Endothelial cell of umbilical vein (primary cell): ENCODE measurements around the gene IQCC. TPM values are rescaled to one million over a fixed set of nuclear protein-coding genes. Genes with fewer than 3 reads are reported as not detected.

Source experiments
- BruUV-seq: library from RNA; stranded (reverse); fragments of 400-500 nt; replicated peaks from 2 replicates; lab custom pipeline; 2021; lab: Mats Ljungman, UMichigan
- CTCF ChIA-PET: fragments of 300-600, 350-600 bp; sonication (Branson Sonifier 250); formaldehyde crosslinking; loops from one replicate; lab custom pipeline; 2021; ENCODE audit warnings: antibody characterized with exemption, inconsistent platforms; lab: Charles Lee
- POLR2A ChIA-PET: fragments of 300-600, 350-600 bp; sonication (Branson Sonifier 250); formaldehyde crosslinking; loops from one replicate; lab custom pipeline; 2021; ENCODE audit warnings: antibody characterized with exemption, inconsistent platforms; lab: Charles Lee
- DNase-seq: peaks from one replicate; pipeline ENCODE4 v3.0.0-alpha.2; 2011; ENCODE audit warnings: low read depth, low spot score
- FAIRE-seq: peaks from 2 replicates; lab custom pipeline; 2011; peaks lifted over from hg19 to GRCh38; lab: Jason Lieb, UNC
- H2AFZ ChIP-seq: 2 replicates; pipeline ENCODE4 v1.6.0; 2012; ENCODE audit warnings: low read depth, low read length, control low read depth, inconsistent platforms
- H3K27ac ChIP-seq: 2 replicates; pipeline ENCODE4 v1.5.1; 2011; ENCODE audit warnings: low read depth, mild to moderate bottlenecking, control low read depth, low read length, moderate library complexity; ENCODE audit not compliant: insufficient read depth
- H3K27me3 ChIP-seq, 2 experiments: 2 replicates each; pipeline versions ENCODE4 v1.6.0 to v1.6.1; 2011; ENCODE audit warnings: low read length in 2 of 2, mixed read lengths in 1 of 2; ENCODE audit not compliant: control insufficient read depth in 2 of 2, insufficient read depth in 2 of 2
- H3K36me3 ChIP-seq, 2 experiments: 2 replicates in 1 of 2; 3 replicates in 1 of 2; pipeline ENCODE4 v1.5.1; 2011; ENCODE audit warnings: low read length in 2 of 2, mild to moderate bottlenecking in 1 of 2, moderate library complexity in 1 of 2; ENCODE audit not compliant: control insufficient read depth in 2 of 2, insufficient read depth in 2 of 2; ENCODE audit errors: extremely low read depth in 1 of 2
- H3K4me1 ChIP-seq: 3 replicates; pipeline ENCODE4 v1.5.1; 2011; ENCODE audit warnings: mild to moderate bottlenecking, low read length; ENCODE audit not compliant: control insufficient read depth, insufficient read depth; ENCODE audit errors: extremely low read depth
- H3K4me2 ChIP-seq: 2 replicates; pipeline ENCODE4 v1.6.1; 2011; ENCODE audit warnings: low read length, control low read depth, mixed read lengths; ENCODE audit not compliant: insufficient read depth
- H3K4me3 ChIP-seq, 3 experiments: fragments of 200-600 bp in 1 of 3; sonication (generic), shearing (Covaris generic) in 1 of 3; replicated peaks in 1 of 3; 2 replicates each; pipeline ENCODE4 v1.5.1; 2011 to 2016; ENCODE audit warnings: control low read depth in 3 of 3, low read length in 3 of 3, mild to moderate bottlenecking in 2 of 3, inconsistent platforms in 1 of 3, low read depth in 1 of 3, moderate library complexity in 1 of 3; ENCODE audit not compliant: insufficient read depth in 1 of 3
- H3K79me2 ChIP-seq: 2 replicates; pipeline ENCODE4 v1.6.0; 2012; ENCODE audit warnings: low read length, inconsistent platforms; ENCODE audit not compliant: control insufficient read depth, insufficient read depth
- H3K9ac ChIP-seq: replicated peaks from 2 replicates; pipeline ENCODE3; 2011; ENCODE audit warnings: low read length, control low read depth; ENCODE audit not compliant: insufficient read depth; ENCODE audit errors: extremely low read depth
- H3K9me1 ChIP-seq: replicated peaks from 3 replicates; pipeline ENCODE4 v1.6.0; 2011; ENCODE audit warnings: mild to moderate bottlenecking, low read length; ENCODE audit not compliant: control insufficient read depth, insufficient read depth; ENCODE audit errors: extremely low read depth
- H3K9me3 ChIP-seq: replicated peaks from 2 replicates; pipeline ENCODE4 v1.5.1; 2012; ENCODE audit warnings: low read length, inconsistent platforms; ENCODE audit not compliant: control insufficient read depth, insufficient read depth
- H4K20me1 ChIP-seq: replicated peaks from 2 replicates; pipeline ENCODE3; 2011; ENCODE audit warnings: mild to moderate bottlenecking, low read length; ENCODE audit not compliant: control insufficient read depth, insufficient read depth; ENCODE audit errors: extremely low read depth
- EZH2 ChIP-seq: IDR thresholded peaks from 2 replicates; pipeline ENCODE4 v1.6.1; 2012; ENCODE audit warnings: borderline replicate concordance, low read depth, mild to moderate bottlenecking, moderate library complexity, low read length, inconsistent platforms; ENCODE audit not compliant: severe bottlenecking
- FOS ChIP-seq: IDR thresholded peaks from 2 replicates; pipeline ENCODE4 v1.6.1; 2011; ENCODE audit warnings: mild to moderate bottlenecking, low read length, moderate library complexity, borderline replicate concordance; ENCODE audit not compliant: insufficient read depth
- GATA2 ChIP-seq: IDR thresholded peaks from 2 replicates; pipeline ENCODE4 v1.7.0; 2011; ENCODE audit warnings: low read depth, mild to moderate bottlenecking, moderate library complexity, mixed read lengths, low read length; ENCODE audit not compliant: insufficient read length, insufficient read depth
- JUN ChIP-seq: IDR thresholded peaks from 2 replicates; pipeline ENCODE4 v1.6.1; 2011; ENCODE audit warnings: borderline replicate concordance, low read depth; ENCODE audit not compliant: insufficient read length, insufficient read depth
- MYC ChIP-seq: IDR thresholded peaks from one replicate; pipeline ENCODE4 v1.6.1; 2011; ENCODE audit warnings: mild to moderate bottlenecking, low read depth, low read length
- POLR2A ChIP-seq: IDR thresholded peaks from 2 replicates; pipeline ENCODE4 v1.6.1; 2012; ENCODE audit warnings: low read depth, mild to moderate bottlenecking, control low read depth, low read length
- POLR2AphosphoS5 ChIP-seq: IDR thresholded peaks from 2 replicates; pipeline ENCODE4 v1.6.1; 2012; ENCODE audit warnings: low read depth, mild to moderate bottlenecking, control low read depth, low read length, moderate library complexity; ENCODE audit not compliant: insufficient read depth
- dilution Hi-C: fragments of 300-500 bp; cut with MboI; formaldehyde crosslinking; loops from one replicate; pipeline ENCODE4 v1.15.0; 2019; ENCODE audit warnings: low sequenced_read_pairs; ENCODE audit not compliant: extremely low pct_ligation_motif_present
- intact Hi-C: fragments of 100-400 bp; cut with micrococcal nuclease; formaldehyde crosslinking; loops from one replicate; pipeline ENCODE4 v1.10.0; 2022
- polyA plus RNA-seq, 4 experiments: library from polyadenylated mRNA; depleted of rRNA in 3 of 4; stranded (reverse) in 3 of 4; unstranded in 1 of 4; fragments of >200 nt; gene quantifications; 2 replicates each; pipeline versions ENCODE4 v1.2.1 to v1.2.3, GENCODE V29; 2011 to 2012; ENCODE audit warnings: missing spikeins in 1 of 4
- total RNA-seq: library from RNA; stranded (reverse); gene quantifications from 2 replicates; pipeline ENCODE4 v1.2.3, GENCODE V29; 2021
- TF ChIP-seq, protein P1 (sequence below), 2 donors: IDR thresholded peaks; 1 replicate in 1 of 2; 2 replicates in 1 of 2; pipeline ENCODE4 v1.5.1; 2011; ENCODE audit warnings: low read length in 2 of 2, mild to moderate bottlenecking in 2 of 2, moderate library complexity in 2 of 2, control low read depth in 1 of 2, inconsistent platforms in 1 of 2, low read depth in 1 of 2; ENCODE audit not compliant: insufficient read depth in 1 of 2; ENCODE audit errors: extremely low read depth in 1 of 2
- TF ChIP-seq, protein P2 (sequence below): IDR thresholded peaks from 2 replicates; pipeline ENCODE4 v1.6.1; 2011; ENCODE audit not compliant: insufficient read depth, insufficient read length

The IQCC gene
- total and polyA plus RNA-seq, 2 donors (not counting 3 experiments of a cell fraction or from before 2014, with no cell fraction given) = 1.1 to 1.8 TPM

DNA sequence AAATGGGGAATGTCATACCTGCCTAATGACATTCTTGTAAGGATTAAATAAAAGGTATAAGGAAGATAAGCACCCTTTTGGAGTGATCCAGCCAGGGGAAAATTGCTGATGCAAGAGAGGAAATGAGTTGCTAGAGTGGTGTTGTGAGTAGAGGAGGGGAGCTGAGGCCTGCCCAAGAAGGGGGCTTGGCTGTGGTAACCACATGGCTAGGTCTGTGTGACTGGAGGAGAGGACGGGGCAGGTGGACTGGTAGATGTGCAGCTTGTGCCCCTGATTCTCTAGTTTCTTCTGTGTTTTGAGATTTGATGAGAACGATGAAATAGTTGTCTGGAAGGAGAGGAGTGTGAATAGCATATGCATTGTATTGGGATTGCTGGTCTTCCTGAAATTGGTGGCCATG lies 19.4 kb upstream of the IQCC start:
- Histone ChIP-seq H3K9me3 (no peaks in the 10 kb centered on the region), H3K79me2 (peaks cover 55% of the 10 kb centered on the region), H3K36me3 (peaks cover 28 to 34% of the 10 kb centered on the region in 2 experiments), H2AFZ (no peak overlapping the region), H3K27me3 (no peaks in the 10 kb centered on the region), H3K4me1 (peaks cover 8% of the 10 kb centered on the region), H3K4me3 (no peak overlapping the region), H4K20me1 (no peaks in the 10 kb centered on the region), H3K9ac (no peak overlapping the region), H3K27ac (no peak overlapping the region), H3K9me1 (no peaks in the 10 kb centered on the region), H3K4me2 (no peak overlapping the region)
- FAIRE-seq (no peak), DNase-seq (no peak)
- BruUV-seq = no TSS peak
- intact Hi-C loops = no loop called here
- ChIA-PET POLR2A (no interaction called here), CTCF (no interaction called here)
- dilution Hi-C loops = no loop called here
- TF ChIP-seq, protein P1, sequence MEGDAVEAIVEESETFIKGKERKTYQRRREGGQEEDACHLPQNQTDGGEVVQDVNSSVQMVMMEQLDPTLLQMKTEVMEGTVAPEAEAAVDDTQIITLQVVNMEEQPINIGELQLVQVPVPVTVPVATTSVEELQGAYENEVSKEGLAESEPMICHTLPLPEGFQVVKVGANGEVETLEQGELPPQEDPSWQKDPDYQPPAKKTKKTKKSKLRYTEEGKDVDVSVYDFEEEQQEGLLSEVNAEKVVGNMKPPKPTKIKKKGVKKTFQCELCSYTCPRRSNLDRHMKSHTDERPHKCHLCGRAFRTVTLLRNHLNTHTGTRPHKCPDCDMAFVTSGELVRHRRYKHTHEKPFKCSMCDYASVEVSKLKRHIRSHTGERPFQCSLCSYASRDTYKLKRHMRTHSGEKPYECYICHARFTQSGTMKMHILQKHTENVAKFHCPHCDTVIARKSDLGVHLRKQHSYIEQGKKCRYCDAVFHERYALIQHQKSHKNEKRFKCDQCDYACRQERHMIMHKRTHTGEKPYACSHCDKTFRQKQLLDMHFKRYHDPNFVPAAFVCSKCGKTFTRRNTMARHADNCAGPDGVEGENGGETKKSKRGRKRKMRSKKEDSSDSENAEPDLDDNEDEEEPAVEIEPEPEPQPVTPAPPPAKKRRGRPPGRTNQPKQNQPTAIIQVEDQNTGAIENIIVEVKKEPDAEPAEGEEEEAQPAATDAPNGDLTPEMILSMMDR (IDR thresholded peaks at IDR 0.05; ENCODE audit: extremely low read depth in 1 of 2, insufficient read depth in 1 of 2, low read depth in 1 of 2, low read length in 2 of 2) = no peak
- no peak for TF ChIP-seq POLR2AphosphoS5
- TF ChIP-seq, protein P2, sequence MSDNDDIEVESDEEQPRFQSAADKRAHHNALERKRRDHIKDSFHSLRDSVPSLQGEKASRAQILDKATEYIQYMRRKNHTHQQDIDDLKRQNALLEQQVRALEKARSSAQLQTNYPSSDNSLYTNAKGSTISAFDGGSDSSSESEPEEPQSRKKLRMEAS = no peak
- no peak for TF ChIP-seq POLR2A
- TF ChIP-seq FOS = no peak
- no peak for TF ChIP-seq JUN
- TF ChIP-seq GATA2 = no peak
- no peak for TF ChIP-seq EZH2
- TF ChIP-seq MYC = no peak
